Measurements from ENCODE around the gene UBL4A.
A peak's percentile ranks its signal among the peaks of the same experiment; 100 is the strongest.

UBL4A gene

GRCh38 chrX:154443992-154444754 is 42.2 kb downstream of the UBL4A start, which contains the start of gene FAM50A:
TSS of gene FAM50A (plus strand) at chrX:154444141. CDS start at chrX:154444236, 95 bp downstream.
- H3K4me3 ChIP-seq (ENCODE audit: low read depth, low read length), result peak within 1 kb of the TSS; percentile 64
- DNase-seq (ENCODE audit: low read depth), result peak; percentile 52
- TF ChIP-seq CTCF (conservative IDR thresholded peaks at IDR 0.05; ENCODE audit: low read depth, low read length), result no peak

GRCh38 chrX:154443479-154443910 is 42.9 kb downstream of the UBL4A start:
- DNase-seq (ENCODE audit: low read depth), result no peak
- no peak for TF ChIP-seq CTCF (conservative IDR thresholded peaks at IDR 0.05; ENCODE audit: low read depth, low read length)
- peak overlapping the region; percentile 45 for H3K4me3 ChIP-seq (ENCODE audit: low read depth, low read length)

- DNase-seq (ENCODE audit: low read depth), result no peak
- no peak overlapping the region for H3K4me3 ChIP-seq (ENCODE audit: low read depth, low read length)
- no peak for TF ChIP-seq CTCF (conservative IDR thresholded peaks at IDR 0.05; ENCODE audit: low read depth, low read length)
These were observed 44.3 kb downstream of the UBL4A start for GRCh38 chrX:154441984-154442707.

GRCh38 chrX:154441564-154441963 is 44.9 kb downstream of the UBL4A start:
- TF ChIP-seq CTCF (conservative IDR thresholded peaks at IDR 0.05; ENCODE audit: low read depth, low read length), result no peak
- H3K4me3 ChIP-seq (ENCODE audit: low read depth, low read length), result no peak overlapping the region
- no peak for DNase-seq (ENCODE audit: low read depth)

GRCh38 chrX:154440623-154441357 is 45.6 kb downstream of the UBL4A start:
- no peak for TF ChIP-seq CTCF (conservative IDR thresholded peaks at IDR 0.05; ENCODE audit: low read depth, low read length)
- no peak for DNase-seq (ENCODE audit: low read depth)
- H3K4me3 ChIP-seq (ENCODE audit: low read depth, low read length), result no peak overlapping the region

GRCh38 chrX:154439841-154440240 is 46.6 kb downstream of the UBL4A start:
- no peak for DNase-seq (ENCODE audit: low read depth)
- H3K4me3 ChIP-seq (ENCODE audit: low read depth, low read length), result no peak overlapping the region
- no peak for TF ChIP-seq CTCF (conservative IDR thresholded peaks at IDR 0.05; ENCODE audit: low read depth, low read length)
